Nephron (organoid): ENCODE measurements around the gene LRIT3.
"Not testable (repeated sequence)": the region's sequence is repeated elsewhere in the genome, so short reads cannot be mapped to it uniquely, and the experiment has no call there.

Experiments used
- H3K27ac Mint-ChIP-seq, 3 experiments: 2 replicates each; pipeline ENCODE4 v1.8.0; 2020; ENCODE audit warnings: mixed read lengths in 3 of 3, mild to moderate bottlenecking in 2 of 3, moderate library complexity in 1 of 3
- H3K27me3 Mint-ChIP-seq: 2 replicates; pipeline ENCODE4 v1.8.0; 2021; ENCODE audit warnings: low read depth, mild to moderate bottlenecking, moderate library complexity, mixed read lengths
- H3K36me3 Mint-ChIP-seq: 2 replicates; pipeline ENCODE4 v1.8.0; 2020; ENCODE audit warnings: low read depth, mixed read lengths
- H3K4me1 Mint-ChIP-seq: 2 replicates; pipeline ENCODE4 v1.8.0; 2020; ENCODE audit warnings: mixed read lengths
- H3K4me3 Mint-ChIP-seq, 3 experiments: 2 replicates each; pipeline ENCODE4 v1.8.0; 2020; ENCODE audit warnings: mild to moderate bottlenecking in 3 of 3, mixed read lengths in 3 of 3, moderate library complexity in 2 of 3
- H3K9me3 Mint-ChIP-seq: 2 replicates; pipeline ENCODE4 v1.8.0; 2020; ENCODE audit warnings: mixed read lengths
- TF ChIP-seq, protein P1 (sequence below), 3 experiments: fragments of 200-600 bp; sonication (generic); IDR thresholded peaks; one replicate each; pipeline ENCODE4 v1.5.0; 2021; ENCODE audit warnings: antibody characterized with exemption in 3 of 3; ENCODE audit not compliant: unreplicated experiment in 3 of 3

Gene LRIT3

DNA sequence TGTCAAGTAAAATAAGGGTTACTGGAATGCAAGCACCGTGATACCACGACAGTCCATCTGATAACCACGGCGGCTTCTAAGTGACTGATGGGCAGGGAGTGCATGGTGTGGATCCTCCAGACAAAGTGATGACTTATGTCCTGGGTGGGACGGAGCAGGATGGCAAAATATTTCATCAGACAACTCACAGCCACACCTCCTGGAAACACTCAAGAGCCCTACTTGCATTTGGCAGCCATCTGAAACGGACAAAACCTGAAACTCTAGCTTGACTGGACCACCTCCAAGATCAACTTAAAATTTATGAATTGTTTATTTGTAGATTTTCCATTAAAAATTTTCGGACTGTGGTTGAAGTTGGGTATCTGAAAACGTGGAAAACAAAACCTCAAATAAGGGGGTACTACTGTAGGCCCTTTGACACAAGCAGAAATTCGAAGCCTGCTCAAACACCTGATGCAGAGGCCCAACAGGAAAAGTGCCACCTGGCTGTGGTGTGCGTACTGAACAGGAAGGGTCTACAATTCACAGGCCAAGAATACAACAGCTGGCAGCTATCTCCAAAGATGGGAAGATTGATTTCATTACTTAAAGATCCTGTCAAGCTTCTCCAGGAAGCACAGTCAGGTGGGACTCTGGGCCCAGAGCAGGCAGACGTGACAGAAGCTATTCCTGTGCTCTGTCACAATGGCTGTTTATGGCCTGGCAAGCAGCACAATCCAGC, 26.0 kb downstream of the LRIT3 start:
- Mint-ChIP-seq H3K9me3 (no peaks in the 10 kb centered on the region), H3K36me3 (no peaks in the 10 kb centered on the region), H3K27me3 (peaks cover 9% of the 10 kb centered on the region), H3K27ac (no peak overlapping the region), H3K4me3 (no peak overlapping the region), H3K4me1 (peaks cover 10% of the 10 kb centered on the region)
- TF ChIP-seq, protein P1, sequence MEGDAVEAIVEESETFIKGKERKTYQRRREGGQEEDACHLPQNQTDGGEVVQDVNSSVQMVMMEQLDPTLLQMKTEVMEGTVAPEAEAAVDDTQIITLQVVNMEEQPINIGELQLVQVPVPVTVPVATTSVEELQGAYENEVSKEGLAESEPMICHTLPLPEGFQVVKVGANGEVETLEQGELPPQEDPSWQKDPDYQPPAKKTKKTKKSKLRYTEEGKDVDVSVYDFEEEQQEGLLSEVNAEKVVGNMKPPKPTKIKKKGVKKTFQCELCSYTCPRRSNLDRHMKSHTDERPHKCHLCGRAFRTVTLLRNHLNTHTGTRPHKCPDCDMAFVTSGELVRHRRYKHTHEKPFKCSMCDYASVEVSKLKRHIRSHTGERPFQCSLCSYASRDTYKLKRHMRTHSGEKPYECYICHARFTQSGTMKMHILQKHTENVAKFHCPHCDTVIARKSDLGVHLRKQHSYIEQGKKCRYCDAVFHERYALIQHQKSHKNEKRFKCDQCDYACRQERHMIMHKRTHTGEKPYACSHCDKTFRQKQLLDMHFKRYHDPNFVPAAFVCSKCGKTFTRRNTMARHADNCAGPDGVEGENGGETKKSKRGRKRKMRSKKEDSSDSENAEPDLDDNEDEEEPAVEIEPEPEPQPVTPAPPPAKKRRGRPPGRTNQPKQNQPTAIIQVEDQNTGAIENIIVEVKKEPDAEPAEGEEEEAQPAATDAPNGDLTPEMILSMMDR (IDR thresholded peaks at IDR 0.05; ENCODE audit: unreplicated experiment in 3 of 3) = no peak

DNA sequence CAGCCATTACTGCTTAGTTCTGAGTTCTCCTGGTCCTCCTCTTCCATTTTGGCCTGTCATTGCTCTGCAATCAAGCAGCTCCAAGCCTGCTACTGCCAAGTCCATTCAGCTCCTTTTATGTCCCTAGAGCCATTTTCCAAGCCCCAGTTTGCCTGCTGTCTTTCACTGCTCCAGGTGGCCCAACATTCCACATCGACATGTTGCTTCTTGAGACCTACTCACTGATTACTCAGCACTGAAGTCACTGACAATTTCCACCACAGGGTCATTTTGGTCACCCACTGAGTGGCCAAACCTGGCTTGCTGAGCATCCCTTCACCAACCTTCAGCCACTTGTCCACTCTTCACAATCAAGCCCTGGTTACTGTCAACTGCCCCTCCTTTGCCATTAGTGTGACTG, 27.2 kb downstream of the LRIT3 start:
- TF ChIP-seq, protein P1 (IDR thresholded peaks at IDR 0.05; ENCODE audit: unreplicated experiment in 3 of 3) = no peak
- Mint-ChIP-seq H3K4me3 (no peak overlapping the region), H3K9me3 (no peaks in the 10 kb centered on the region), H3K4me1 (peaks cover 10% of the 10 kb centered on the region), H3K36me3 (no peaks in the 10 kb centered on the region), H3K27ac (no peak overlapping the region), H3K27me3 (peaks cover 9% of the 10 kb centered on the region)

DNA sequence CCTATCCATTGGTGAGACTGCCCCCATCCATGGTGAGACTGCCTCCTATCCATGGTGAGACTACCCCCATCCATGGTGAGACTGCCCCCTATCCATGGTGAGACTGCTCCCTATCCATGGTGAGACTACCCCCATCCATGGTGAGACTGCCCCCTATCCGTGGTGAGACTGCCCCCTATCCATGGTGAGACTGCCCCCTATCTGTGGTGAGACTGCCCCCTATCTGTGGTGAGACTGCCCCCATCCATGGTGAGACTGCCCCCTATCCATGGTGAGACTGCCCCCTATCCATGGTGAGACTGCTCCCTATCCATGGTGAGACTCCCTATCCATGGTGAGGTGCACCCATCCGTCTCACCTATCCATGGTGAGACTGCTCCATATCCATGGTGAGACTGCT, 27.6 kb downstream of the LRIT3 start:
- H3K27ac Mint-ChIP-seq, H3K4me3 Mint-ChIP-seq, H3K4me1 Mint-ChIP-seq, H3K27me3 Mint-ChIP-seq, H3K36me3 Mint-ChIP-seq, H3K9me3 Mint-ChIP-seq: not testable (repeated sequence)

DNA sequence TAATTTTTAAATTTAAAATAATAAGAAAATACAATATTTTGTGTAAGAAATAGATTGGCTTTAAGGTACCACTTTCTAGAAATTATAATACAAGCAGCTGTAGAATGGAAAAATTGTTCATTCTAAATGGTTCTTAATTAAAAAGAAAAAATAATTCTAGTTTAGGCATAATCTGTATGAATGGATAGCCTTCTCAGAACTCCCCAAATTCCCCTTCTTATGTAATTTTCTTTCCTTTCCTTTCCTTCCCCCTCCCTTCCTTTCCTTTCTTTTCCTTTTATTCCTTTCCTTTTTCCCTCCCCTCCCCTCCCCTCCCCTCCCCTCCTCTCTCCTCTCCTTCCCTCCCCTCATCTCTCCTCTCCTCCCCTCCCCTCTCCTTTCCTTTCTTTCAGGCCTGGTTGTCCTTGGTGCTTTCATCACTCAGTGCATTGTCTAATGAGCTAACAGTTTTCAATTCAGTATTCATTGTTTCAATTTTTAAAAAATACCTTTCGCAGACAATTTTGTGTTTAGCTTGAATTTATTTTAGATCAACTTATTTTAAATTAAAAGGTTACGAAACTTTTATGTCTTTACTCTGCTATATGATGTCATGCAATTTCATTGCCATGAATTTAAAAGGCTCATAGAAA, 28.8 kb downstream of the LRIT3 start:
- TF ChIP-seq, protein P1 (IDR thresholded peaks at IDR 0.05; ENCODE audit: unreplicated experiment in 3 of 3) = no peak
- Mint-ChIP-seq H3K4me1 (peaks cover 10% of the 10 kb centered on the region), H3K27ac (no peak overlapping the region), H3K9me3 (no peaks in the 10 kb centered on the region), H3K36me3 (no peaks in the 10 kb centered on the region), H3K27me3 (peaks cover 9% of the 10 kb centered on the region), H3K4me3 (no peak overlapping the region)

DNA sequence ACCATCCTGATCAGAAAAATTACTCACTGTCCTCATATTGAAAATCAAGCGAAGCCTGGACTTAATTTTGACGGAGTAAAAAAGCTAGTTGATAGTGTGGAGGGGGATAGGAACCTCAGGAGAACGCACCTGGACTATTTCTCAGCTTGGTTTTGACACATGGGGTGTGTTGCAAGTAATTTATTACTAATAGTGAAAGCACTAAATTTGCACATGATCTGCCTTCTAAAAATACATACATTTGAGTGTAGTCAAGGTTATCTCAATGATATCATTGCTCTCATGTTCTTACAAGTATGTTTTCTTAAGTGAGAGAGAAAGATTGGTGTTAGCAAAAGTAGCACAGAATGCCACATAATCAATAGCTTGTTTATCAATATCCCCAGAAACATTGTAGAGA, 29.5 kb downstream of the LRIT3 start:
- H3K36me3 Mint-ChIP-seq = no peaks in the 10 kb centered on the region
- TF ChIP-seq, protein P1 (IDR thresholded peaks at IDR 0.05; ENCODE audit: unreplicated experiment in 3 of 3) = no peak
- peaks cover 10% of the 10 kb centered on the region for H3K4me1 Mint-ChIP-seq
- H3K9me3 Mint-ChIP-seq = no peaks in the 10 kb centered on the region
- peaks cover 9% of the 10 kb centered on the region for H3K27me3 Mint-ChIP-seq
- H3K4me3 Mint-ChIP-seq = no peak overlapping the region
- no peak overlapping the region for H3K27ac Mint-ChIP-seq

DNA sequence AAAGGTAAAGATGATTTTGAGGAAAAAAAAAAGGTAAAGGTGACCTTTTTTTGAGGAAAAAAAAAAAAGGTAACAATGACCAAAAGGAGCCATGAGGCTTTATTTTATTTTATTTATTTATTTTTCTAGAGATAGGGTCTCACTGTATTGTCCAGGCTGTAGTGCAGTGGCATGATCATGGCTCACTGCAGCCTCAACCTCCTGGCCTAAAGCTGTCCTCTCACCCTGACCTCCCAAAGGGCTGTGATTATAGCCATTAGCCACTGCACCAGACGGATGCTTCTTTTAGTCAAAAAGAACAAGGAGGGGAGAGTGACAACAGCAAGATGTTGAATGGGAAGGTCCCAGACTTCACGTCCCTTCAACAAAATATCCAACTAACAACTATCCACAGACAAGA, 30.4 kb downstream of the LRIT3 start:
- H3K4me3 Mint-ChIP-seq = no peak overlapping the region
- no peak overlapping the region for H3K27ac Mint-ChIP-seq
- peaks cover 9% of the 10 kb centered on the region for H3K27me3 Mint-ChIP-seq
- no peaks in the 10 kb centered on the region for H3K9me3 Mint-ChIP-seq
- no peaks in the 10 kb centered on the region for H3K36me3 Mint-ChIP-seq
- H3K4me1 Mint-ChIP-seq = peaks cover 10% of the 10 kb centered on the region
- TF ChIP-seq, protein P1 (IDR thresholded peaks at IDR 0.05; ENCODE audit: unreplicated experiment in 3 of 3) = no peak
